NT2/D1 (cell line): ENCODE data around the gene DCTN5.

Experiments used
- SUZ12 ChIP-seq: IDR thresholded peaks from 2 replicates; pipeline ENCODE4 v1.6.1; 2011; ENCODE audit not compliant: insufficient read length, insufficient read depth; ENCODE audit errors: extremely low read depth
- YY1 ChIP-seq: IDR thresholded peaks from 2 replicates; pipeline ENCODE4 v1.6.1; 2011; ENCODE audit not compliant: insufficient read length, insufficient read depth
- ZNF274 ChIP-seq: IDR thresholded peaks from 2 replicates; pipeline ENCODE4 v1.6.1; 2011; ENCODE audit warnings: mild to moderate bottlenecking, low read depth, low read length

DNA sequence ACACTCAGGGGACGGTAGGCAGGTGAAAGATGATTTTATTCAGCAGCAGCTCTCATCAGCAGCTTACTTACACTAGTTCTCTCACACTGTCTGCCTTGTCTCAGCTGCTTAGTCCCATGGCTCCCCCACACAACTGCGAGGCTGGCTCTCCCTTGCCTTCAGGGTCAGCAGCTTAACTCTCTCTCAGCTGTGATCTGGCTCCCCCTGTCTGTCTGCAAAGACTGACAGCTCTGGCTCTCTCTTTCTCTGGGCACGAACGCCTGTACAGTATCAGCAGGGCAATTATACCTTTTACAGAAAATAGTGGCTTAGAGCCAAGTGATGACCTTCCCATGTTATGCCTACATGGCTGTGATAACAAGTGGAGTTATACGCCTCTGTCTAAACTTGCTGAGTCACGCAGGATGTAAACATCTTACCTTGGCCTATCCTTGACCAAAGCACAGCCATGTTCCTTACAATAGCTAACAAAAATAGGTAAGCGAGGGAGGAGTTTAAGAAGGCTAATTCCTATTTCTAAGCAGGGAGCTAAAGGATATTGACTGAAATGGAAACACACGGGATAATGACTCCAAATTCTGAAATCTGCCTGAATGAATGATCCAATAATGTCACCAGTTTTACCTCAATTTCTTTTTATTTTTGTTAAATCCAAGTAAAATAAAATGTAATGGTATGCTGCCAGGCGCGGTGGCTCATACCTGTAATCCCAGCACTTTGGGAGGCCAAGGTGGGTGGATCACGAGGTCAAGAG, 44.1 kb upstream of the DCTN5 start:
- TF ChIP-seq ZNF274 (no peak), SUZ12 (no peak), YY1 (no peak)
